ENCODE results near the gene CDC73. TPM values are rescaled to one million over a fixed set of nuclear protein-coding genes. Genes with fewer than 3 reads are reported as not detected.

CDC73 gene
- total and polyA plus RNA-seq, 2 experiments from 2014 or later: 32.4 to 33.9 TPM

DNA sequence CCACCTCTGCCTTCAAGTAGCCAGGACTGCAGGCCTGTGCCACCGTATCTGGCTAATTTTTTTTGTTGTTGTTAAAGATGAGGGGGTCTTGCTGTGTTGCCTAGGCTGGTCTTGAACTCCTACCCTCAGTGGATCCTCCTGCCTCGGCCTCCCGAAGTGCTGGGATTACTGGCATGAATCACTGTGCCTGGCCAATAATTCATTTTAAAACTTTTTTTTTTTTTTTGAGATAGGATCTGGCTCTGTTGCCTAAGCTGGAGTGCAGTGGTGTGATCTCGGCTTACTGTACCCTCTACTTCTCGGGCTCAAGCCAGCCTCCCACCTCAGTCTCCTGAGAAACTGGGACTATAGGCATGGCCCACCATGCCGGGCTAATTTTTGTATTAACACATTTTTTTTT is 3.5 kb downstream of the CDC73 start:
- WGBS (ENCODE audit: low lambda C conversion rate, missing lambda C conversion rate): 94% methylated on average over 6 of the region's 6 CpGs
- Histone ChIP-seq H3K27me3 (no peaks in the 10 kb centered on the region), H3K9me2 (replicated peaks; ENCODE audit: insufficient read depth) (no peaks in the 10 kb centered on the region), H3K4me2 (peak overlapping the region; percentile 77), H3K36me3 (replicated peaks; ENCODE audit: insufficient read depth, low read depth) (no peaks in the 10 kb centered on the region), H3K27ac (no peak overlapping the region), H4K20me1 (ENCODE audit: insufficient read depth, poor library complexity, severe bottlenecking) (peaks cover 30% of the 10 kb centered on the region), H3K4me3 (no peak overlapping the region), H3K9me3 (ENCODE audit: low read depth) (no peaks in the 10 kb centered on the region), H2AFZ (no peak overlapping the region), H3K4me1 (ENCODE audit: insufficient read depth) (peaks cover 16% of the 10 kb centered on the region), H3K79me2 (peaks cover 80% of the 10 kb centered on the region)
- TF ChIP-seq, protein P1, sequence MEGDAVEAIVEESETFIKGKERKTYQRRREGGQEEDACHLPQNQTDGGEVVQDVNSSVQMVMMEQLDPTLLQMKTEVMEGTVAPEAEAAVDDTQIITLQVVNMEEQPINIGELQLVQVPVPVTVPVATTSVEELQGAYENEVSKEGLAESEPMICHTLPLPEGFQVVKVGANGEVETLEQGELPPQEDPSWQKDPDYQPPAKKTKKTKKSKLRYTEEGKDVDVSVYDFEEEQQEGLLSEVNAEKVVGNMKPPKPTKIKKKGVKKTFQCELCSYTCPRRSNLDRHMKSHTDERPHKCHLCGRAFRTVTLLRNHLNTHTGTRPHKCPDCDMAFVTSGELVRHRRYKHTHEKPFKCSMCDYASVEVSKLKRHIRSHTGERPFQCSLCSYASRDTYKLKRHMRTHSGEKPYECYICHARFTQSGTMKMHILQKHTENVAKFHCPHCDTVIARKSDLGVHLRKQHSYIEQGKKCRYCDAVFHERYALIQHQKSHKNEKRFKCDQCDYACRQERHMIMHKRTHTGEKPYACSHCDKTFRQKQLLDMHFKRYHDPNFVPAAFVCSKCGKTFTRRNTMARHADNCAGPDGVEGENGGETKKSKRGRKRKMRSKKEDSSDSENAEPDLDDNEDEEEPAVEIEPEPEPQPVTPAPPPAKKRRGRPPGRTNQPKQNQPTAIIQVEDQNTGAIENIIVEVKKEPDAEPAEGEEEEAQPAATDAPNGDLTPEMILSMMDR (IDR thresholded peaks at IDR 0.05; ENCODE audit: poor library complexity): no peak
- no peak for TF ChIP-seq EZH2 (IDR thresholded peaks at IDR 0.05; ENCODE audit: borderline replicate concordance)
- TF ChIP-seq EZH2phosphoT487 (IDR thresholded peaks at IDR 0.05; ENCODE audit: low read depth, severe bottlenecking, unreplicated experiment): no peak
- DNase-seq (ENCODE audit: low spot score): no peak

DNA sequence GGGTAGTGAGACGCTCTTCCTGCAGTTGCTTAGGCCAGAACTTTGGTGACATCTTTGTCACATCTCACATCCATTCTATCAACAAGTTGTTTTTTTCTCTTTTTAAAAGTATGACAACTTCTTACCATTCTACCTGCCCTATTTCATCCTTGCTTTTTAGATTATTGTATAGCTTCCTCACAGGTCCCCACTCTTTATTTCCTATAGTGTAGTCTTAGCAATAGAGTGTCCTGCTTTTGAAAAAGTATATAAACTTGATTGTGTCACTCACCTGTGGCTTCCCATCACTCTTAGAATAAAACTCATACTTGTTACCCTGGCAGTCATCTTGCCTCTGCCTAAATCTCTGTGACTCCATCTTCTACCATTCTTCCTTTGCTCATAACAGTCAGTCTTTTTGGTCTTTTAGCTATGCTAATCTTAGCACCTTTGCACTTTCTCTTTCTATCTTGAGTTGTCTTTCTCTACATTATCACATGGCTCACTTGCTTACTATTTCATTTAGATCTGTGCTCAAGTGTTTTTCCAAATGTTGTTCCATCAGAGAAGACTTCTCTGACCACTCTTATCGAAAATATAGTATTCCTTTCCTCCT is 9.5 kb downstream of the CDC73 start:
- no peak for DNase-seq (ENCODE audit: low spot score)
- no peak overlapping the region for H3K4me2 ChIP-seq
- WGBS (ENCODE audit: low lambda C conversion rate, missing lambda C conversion rate): 94% methylated on average over 2 of the region's 2 CpGs
- H3K4me3 ChIP-seq: no peak overlapping the region
- H3K36me3 ChIP-seq (replicated peaks; ENCODE audit: insufficient read depth, low read depth): no peaks in the 10 kb centered on the region
- no peak for TF ChIP-seq EZH2 (IDR thresholded peaks at IDR 0.05; ENCODE audit: borderline replicate concordance)
- TF ChIP-seq EZH2phosphoT487 (IDR thresholded peaks at IDR 0.05; ENCODE audit: low read depth, severe bottlenecking, unreplicated experiment): no peak
- TF ChIP-seq, protein P1 (IDR thresholded peaks at IDR 0.05; ENCODE audit: poor library complexity): no peak
- H3K9me2 ChIP-seq (replicated peaks; ENCODE audit: insufficient read depth): no peaks in the 10 kb centered on the region
- H3K9me3 ChIP-seq (ENCODE audit: low read depth): no peaks in the 10 kb centered on the region
- H3K27ac ChIP-seq: no peak overlapping the region
- no peaks in the 10 kb centered on the region for H3K27me3 ChIP-seq
- no peak overlapping the region for H2AFZ ChIP-seq
- no peaks in the 10 kb centered on the region for H3K4me1 ChIP-seq (ENCODE audit: insufficient read depth)
- peaks cover 74% of the 10 kb centered on the region for H3K79me2 ChIP-seq
- H4K20me1 ChIP-seq (ENCODE audit: insufficient read depth, poor library complexity, severe bottlenecking): peaks cover 17% of the 10 kb centered on the region

DNA sequence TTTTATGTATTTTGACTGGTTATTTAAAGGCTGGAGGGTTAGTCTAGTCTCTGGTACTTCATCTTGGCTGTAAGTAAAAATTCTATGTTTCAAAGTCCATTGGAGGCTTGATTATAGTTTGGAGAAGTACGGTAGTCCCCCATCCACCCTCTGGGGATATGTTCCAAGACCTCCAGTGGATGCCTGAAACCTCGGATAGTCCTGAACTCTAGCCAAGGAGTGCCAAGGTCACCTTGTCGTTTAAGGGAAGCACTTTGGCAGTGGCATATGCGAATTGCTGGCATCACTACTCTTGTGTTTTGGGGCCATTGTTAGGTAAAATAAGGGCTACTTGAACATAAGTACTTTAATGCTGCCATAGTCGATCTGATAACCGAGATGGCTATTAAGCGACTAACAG is 18.4 kb downstream of the CDC73 start:
- Histone ChIP-seq H3K27ac (no peak overlapping the region), H3K4me1 (ENCODE audit: insufficient read depth) (no peaks in the 10 kb centered on the region), H3K27me3 (no peaks in the 10 kb centered on the region), H3K9me2 (replicated peaks; ENCODE audit: insufficient read depth) (no peaks in the 10 kb centered on the region), H3K79me2 (peaks cover 8% of the 10 kb centered on the region), H3K4me3 (no peak overlapping the region), H3K9me3 (ENCODE audit: low read depth) (no peaks in the 10 kb centered on the region), H3K4me2 (no peak overlapping the region), H4K20me1 (ENCODE audit: insufficient read depth, poor library complexity, severe bottlenecking) (no peaks in the 10 kb centered on the region), H3K36me3 (replicated peaks; ENCODE audit: insufficient read depth, low read depth) (no peaks in the 10 kb centered on the region), H2AFZ (no peak overlapping the region)
- no peak for TF ChIP-seq EZH2phosphoT487 (IDR thresholded peaks at IDR 0.05; ENCODE audit: low read depth, severe bottlenecking, unreplicated experiment)
- TF ChIP-seq, protein P1 (IDR thresholded peaks at IDR 0.05; ENCODE audit: poor library complexity): no peak
- no peak for TF ChIP-seq EZH2 (IDR thresholded peaks at IDR 0.05; ENCODE audit: borderline replicate concordance)
- 93% methylated on average over 7 of the region's 7 CpGs for WGBS (ENCODE audit: low lambda C conversion rate, missing lambda C conversion rate)
- DNase-seq (ENCODE audit: low spot score): no peak

Measured in hepatocyte (in vitro differentiated cells).